Keratinocyte (primary cell): ENCODE data around the gene CCDC97. TPM values are rescaled to one million over a fixed set of nuclear protein-coding genes. Genes with fewer than 3 reads are reported as not detected.

ENCODE experiments used
- DNase-seq: peaks from one replicate; pipeline ENCODE4 v3.0.0-alpha.2; 2011; ENCODE audit warnings: low read depth, missing footprints, low spot score
- FAIRE-seq: peaks from 2 replicates; lab custom pipeline; 2011; peaks lifted over from hg19 to GRCh38; lab: Jason Lieb, UNC
- H2AFZ ChIP-seq: 2 replicates; pipeline ENCODE4 v1.6.0; 2012; ENCODE audit warnings: low read length, control low read depth, inconsistent platforms; ENCODE audit not compliant: control insufficient read depth
- H3K27ac ChIP-seq: 2 replicates; pipeline ENCODE4 v1.5.1; 2011; ENCODE audit warnings: low read length; ENCODE audit not compliant: control insufficient read depth, insufficient read depth
- H3K27me3 ChIP-seq: 3 replicates; pipeline ENCODE4 v1.6.0; 2011; ENCODE audit warnings: low read length; ENCODE audit not compliant: control insufficient read depth, insufficient read depth; ENCODE audit errors: extremely low read depth
- H3K36me3 ChIP-seq, 2 experiments: 2 replicates in 1 of 2; 3 replicates in 1 of 2; pipeline ENCODE4 v1.5.1; 2011; ENCODE audit warnings: low read length in 2 of 2, mild to moderate bottlenecking in 1 of 2; ENCODE audit not compliant: control insufficient read depth in 2 of 2, insufficient read depth in 2 of 2; ENCODE audit errors: extremely low read depth in 1 of 2
- H3K4me1 ChIP-seq: 3 replicates; pipeline ENCODE4 v1.5.1; 2011; ENCODE audit warnings: low read length; ENCODE audit not compliant: control insufficient read depth, insufficient read depth; ENCODE audit errors: extremely low read depth
- H3K4me2 ChIP-seq: 3 replicates; pipeline ENCODE4 v1.6.0; 2011; ENCODE audit warnings: low read depth, low read length; ENCODE audit not compliant: control insufficient read depth, insufficient read depth; ENCODE audit errors: extremely low read depth
- H3K4me3 ChIP-seq, 3 experiments: fragments of 200-600 bp in 1 of 3; sonication (generic) in 1 of 3; 2 replicates in 2 of 3; 3 replicates in 1 of 3; pipeline ENCODE4 v1.5.1; 2011 to 2016; ENCODE audit warnings: low read length in 3 of 3, mild to moderate bottlenecking in 3 of 3, control low read depth in 2 of 3, inconsistent platforms in 1 of 3, low read depth in 1 of 3, mixed read lengths in 1 of 3, mixed run types in 1 of 3, moderate library complexity in 1 of 3; ENCODE audit not compliant: control insufficient read depth in 2 of 3, insufficient read depth in 2 of 3; ENCODE audit errors: extremely low read depth in 1 of 3
- H3K79me2 ChIP-seq: 2 replicates; pipeline ENCODE4 v1.6.0; 2012; ENCODE audit warnings: low read length; ENCODE audit not compliant: control insufficient read depth, insufficient read depth
- H3K9ac ChIP-seq: 3 replicates; pipeline ENCODE4 v1.6.0; 2011; ENCODE audit warnings: low read length; ENCODE audit not compliant: control insufficient read depth, insufficient read depth; ENCODE audit errors: extremely low read depth
- H3K9me1 ChIP-seq: 3 replicates; pipeline ENCODE4 v1.6.0; 2011; ENCODE audit warnings: low read length; ENCODE audit not compliant: control insufficient read depth, insufficient read depth; ENCODE audit errors: extremely low read depth
- H3K9me3 ChIP-seq: 2 replicates; pipeline ENCODE4 v1.5.1; 2012; ENCODE audit warnings: low read depth, low read length; ENCODE audit not compliant: control insufficient read depth
- H4K20me1 ChIP-seq: 3 replicates; pipeline ENCODE4 v1.6.0; 2011; ENCODE audit warnings: low read length; ENCODE audit not compliant: control insufficient read depth, insufficient read depth; ENCODE audit errors: extremely low read depth
- CTCF ChIP-seq, 3 experiments: IDR thresholded peaks in 1 of 3; conservative IDR thresholded peaks in 1 of 3; optimal IDR thresholded peaks in 1 of 3; 2 replicates in 2 of 3; 3 replicates in 1 of 3; pipeline versions ENCODE3 to v1.5.1; 2011; ENCODE audit warnings: low read length in 3 of 3, mild to moderate bottlenecking in 3 of 3, moderate library complexity in 2 of 3, control low read depth in 1 of 3, inconsistent platforms in 1 of 3; ENCODE audit not compliant: insufficient read depth in 2 of 3; ENCODE audit errors: extremely low read depth in 1 of 3
- EZH2 ChIP-seq: IDR thresholded peaks from one replicate; pipeline ENCODE4 v1.6.1; 2012; ENCODE audit warnings: inconsistent platforms, mild to moderate bottlenecking, low read length, moderate library complexity
- dilution Hi-C: fragments of 300-500 bp; cut with MboI; formaldehyde crosslinking; loops from one replicate; pipeline ENCODE4 v1.7.0; 2020; ENCODE audit warnings: low sequenced_read_pairs; ENCODE audit not compliant: extremely low pct_ligation_motif_present
- polyA plus RNA-seq, 5 experiments: library from polyadenylated mRNA; depleted of rRNA in 3 of 5; stranded (reverse) in 3 of 5; stranded (forward) in 1 of 5; unstranded in 1 of 5; fragments of >200 nt; gene quantifications; 1 replicate in 1 of 5; 2 replicates in 3 of 5; 3 replicates in 1 of 5; pipeline versions ENCODE4 v1.2.1 to v1.2.3, GENCODE V29; 2011 to 2012; ENCODE audit warnings: missing spikeins in 2 of 5, low read depth in 1 of 5, low replicate concordance in 1 of 5

Gene CCDC97
- polyA plus RNA-seq, 1 donor (not counting 4 experiments of a cell fraction or from before 2014, with no cell fraction given), result 6.8 TPM

GRCh38 chr19:41352609-41353465 lies 42.9 kb downstream of the CCDC97 start:
- dilution Hi-C loops, result no loop called here
- Histone ChIP-seq H3K9ac (peak overlapping the region; percentile 77), H2AFZ (peak overlapping the region; percentile 46), H3K27ac (peak overlapping the region; percentile 69), H3K27me3 (no peaks in the 10 kb centered on the region), H3K9me1 (peaks cover 5% of the 10 kb centered on the region), H3K4me1 (peaks cover 7% of the 10 kb centered on the region), H3K4me2 (peak overlapping the region; percentile 99), H3K9me3 (no peaks in the 10 kb centered on the region), H4K20me1 (peaks cover 3% of the 10 kb centered on the region), H3K4me3 (peak overlapping the region; percentile 68 to 87 (median 86)), H3K36me3 (peaks cover 2 to 13% of the 10 kb centered on the region in 2 experiments), H3K79me2 (peaks cover 37% of the 10 kb centered on the region)
- TF ChIP-seq CTCF (optimal IDR thresholded peaks at IDR 0.05 in 1 of 3, IDR thresholded peaks at IDR 0.05 in 1 of 3, conservative IDR thresholded peaks at IDR 0.05 in 1 of 3; ENCODE audit: extremely low read depth in 1 of 3, insufficient read depth in 2 of 3, low read length in 3 of 3) (peak; percentile 44 to 62 (median 57)), EZH2 (no peak)
- FAIRE-seq (no peak), DNase-seq (no peak)

GRCh38 chr19:41353466-41354342 lies 43.7 kb downstream of the CCDC97 start, which contains the start of gene TGFB1:
Gene TGFB1 (minus strand): TSS chr19:41353922. CDS start chr19:41353044, 878 bp downstream.
- Histone ChIP-seq H2AFZ (peak within 1 kb of the TSS; percentile 46), H4K20me1 (peaks cover 3% of the 10 kb centered on the region), H3K9ac (peak within 1 kb of the TSS; percentile 77), H3K9me3 (no peaks in the 10 kb centered on the region), H3K79me2 (peaks cover 37% of the 10 kb centered on the region), H3K4me2 (peak within 1 kb of the TSS; percentile 99), H3K27me3 (no peaks in the 10 kb centered on the region), H3K9me1 (peaks cover 5% of the 10 kb centered on the region), H3K27ac (peak within 1 kb of the TSS; percentile 69), H3K4me3 (peak within 1 kb of the TSS; percentile 68 to 87 (median 86)), H3K4me1 (peaks cover 7% of the 10 kb centered on the region), H3K36me3 (peaks cover 2 to 6% of the 10 kb centered on the region in 2 experiments)
- TF ChIP-seq CTCF (optimal IDR thresholded peaks at IDR 0.05 in 1 of 3, IDR thresholded peaks at IDR 0.05 in 1 of 3, conservative IDR thresholded peaks at IDR 0.05 in 1 of 3; ENCODE audit: extremely low read depth in 1 of 3, insufficient read depth in 2 of 3, low read length in 3 of 3) (peak; percentile 79 to 93 (median 90)), EZH2 (no peak)
- no peak for FAIRE-seq
- DNase-seq, result peak; percentile 40
- dilution Hi-C loops, result no loop called here
